HepG2 (cell line): ENCODE results near the gene DDTL. TPM values are rescaled to one million over a fixed set of nuclear protein-coding genes. Genes with fewer than 3 reads are reported as not detected.

ENCODE experiments used
- ATAC-seq: fragments of 200-7000 bp; cut with Tn5 transposase; 3 replicates; pipeline ENCODE4 v1.9.1; 2020; ENCODE audit warnings: mild to moderate bottlenecking, moderate library complexity
- BruUV-seq: library from RNA; stranded (reverse); fragments of 400-500 nt; replicated peaks from 2 replicates; lab custom pipeline; 2021; lab: Mats Ljungman, UMichigan
- CTCF ChIA-PET: fragments of 300-600 bp; formaldehyde crosslinking; extraction: SDS; loops from one replicate; lab custom pipeline; 2021; ENCODE audit warnings: low total read pairs, inconsistent platforms, low intra/inter-chr PET ratio; lab: Yijun Ruan, JAX
- POLR2A ChIA-PET: fragments of 350-600 bp; sonication (Branson Sonifier 250); formaldehyde crosslinking; loops from one replicate; lab custom pipeline; 2020; ENCODE audit warnings: antibody characterized with exemption, inconsistent platforms; lab: Yijun Ruan, JAX
- DNase-seq: peaks from one replicate; pipeline ENCODE4 v3.0.0-alpha.2; 2015; ENCODE audit warnings: low spot score
- FAIRE-seq: peaks from 3 replicates; lab custom pipeline; 2011; peaks lifted over from hg19 to GRCh38; lab: Jason Lieb, UNC
- H2AFZ ChIP-seq: one replicate; pipeline ENCODE4 v1.6.1; 2011; ENCODE audit warnings: low read length, inconsistent platforms
- H3K27ac ChIP-seq: fragments of 300-600 bp; 3 replicates; pipeline ENCODE4 v1.8.0; 2011; ENCODE audit warnings: mixed run types, mild to moderate bottlenecking, mixed read lengths, low read length, inconsistent platforms; ENCODE audit not compliant: insufficient read depth; ENCODE audit errors: extremely low read length
- H3K27me3 ChIP-seq, 2 experiments: fragments of 200-600 bp in 1 of 2; 2 replicates in 1 of 2; 3 replicates in 1 of 2; pipeline versions ENCODE4 v1.6.0 to v1.8.0; 2011; ENCODE audit warnings: low read length in 2 of 2, mild to moderate bottlenecking in 2 of 2, moderate library complexity in 2 of 2, inconsistent platforms in 1 of 2; ENCODE audit not compliant: insufficient read depth in 2 of 2, control insufficient read depth in 1 of 2
- H3K36me3 ChIP-seq, 2 experiments: fragments of 200-600 bp in 1 of 2; replicated peaks in 1 of 2; 2 replicates in 1 of 2; 3 replicates in 1 of 2; pipeline versions ENCODE4 v1.5.1 to v1.8.0; 2011; ENCODE audit warnings: low read length in 2 of 2, inconsistent platforms in 1 of 2; ENCODE audit not compliant: insufficient read depth in 2 of 2, control insufficient read depth in 1 of 2
- H3K4me1 ChIP-seq: 2 replicates; pipeline ENCODE4 v1.5.1; 2012; ENCODE audit warnings: low read length, inconsistent platforms; ENCODE audit not compliant: insufficient read depth
- H3K4me2 ChIP-seq: 2 replicates; pipeline ENCODE4 v1.6.0; 2011; ENCODE audit warnings: low read depth, low read length, inconsistent platforms
- H3K4me3 ChIP-seq, 3 experiments: fragments of 200-600 bp in 1 of 3; sonication (generic), shearing (Covaris generic) in 1 of 3; replicated peaks in 1 of 3; 2 replicates each; pipeline ENCODE4 v1.5.1; 2011 to 2016; ENCODE audit warnings: low read length in 3 of 3, inconsistent platforms in 2 of 3, low read depth in 2 of 3, mild to moderate bottlenecking in 2 of 3, control low read depth in 1 of 3, mixed read lengths in 1 of 3; ENCODE audit not compliant: insufficient read depth in 1 of 3
- H3K79me2 ChIP-seq: one replicate; pipeline ENCODE4 v1.6.1; 2011; ENCODE audit warnings: low read length, inconsistent platforms; ENCODE audit not compliant: insufficient read depth
- H3K9ac ChIP-seq: 2 replicates; pipeline ENCODE4 v1.6.0; 2011; ENCODE audit warnings: mild to moderate bottlenecking, low read depth, low read length, inconsistent platforms; ENCODE audit not compliant: insufficient read depth
- H3K9me3 ChIP-seq: 2 replicates; pipeline ENCODE4 v1.5.1; 2012; ENCODE audit warnings: mild to moderate bottlenecking, low read length
- H4K20me1 ChIP-seq: 2 replicates; pipeline ENCODE4 v1.6.0; 2011; ENCODE audit warnings: inconsistent platforms, mild to moderate bottlenecking, low read length, moderate library complexity; ENCODE audit not compliant: insufficient read depth
- AGO1 ChIP-seq: fragments of 200-400 bp; formaldehyde crosslinking; IDR thresholded peaks from 2 replicates; pipeline ENCODE4 v1.6.1; 2017; ENCODE audit warnings: mild to moderate bottlenecking, low read depth, low read length, moderate library complexity; ENCODE audit not compliant: poor library complexity, severe bottlenecking
- DBP ChIP-seq: sonication (generic); formaldehyde crosslinking; IDR thresholded peaks from 2 replicates; pipeline ENCODE4 v1.4.0; 2020; ENCODE audit warnings: missing genetic modification reagents; ENCODE audit errors: not compliant biosample characterization
- ELF3 ChIP-seq: IDR thresholded peaks from 2 replicates; pipeline ENCODE4 v1.6.1; 2016; ENCODE audit warnings: missing genetic modification reagents, missing compliant biosample characterization
- FLYWCH1 ChIP-seq: sonication (generic); formaldehyde crosslinking; IDR thresholded peaks from 2 replicates; pipeline ENCODE4 v1.8.1; 2023; ENCODE audit warnings: mild to moderate bottlenecking, missing genetic modification reagents
- KDM2A ChIP-seq: sonication (generic); formaldehyde crosslinking; IDR thresholded peaks from 2 replicates; pipeline ENCODE4 v1.4.0; 2020; ENCODE audit warnings: low read depth, missing genetic modification reagents, borderline replicate concordance
- MAFK ChIP-seq, 2 experiments: IDR thresholded peaks in 1 of 2; conservative IDR thresholded peaks in 1 of 2; 2 replicates each; pipeline ENCODE4 v1.6.1; 2011; ENCODE audit warnings: improper control_type of control experiment in 2 of 2, low read length in 2 of 2
- MED13 ChIP-seq: sonication (generic); formaldehyde crosslinking; IDR thresholded peaks from 2 replicates; pipeline ENCODE4 v1.5.0; 2020; ENCODE audit warnings: missing genetic modification reagents
- MED8 ChIP-seq: sonication (generic); formaldehyde crosslinking; IDR thresholded peaks from 2 replicates; pipeline ENCODE4 v1.8.1; 2023; ENCODE audit warnings: mild to moderate bottlenecking, missing genetic modification reagents; ENCODE audit not compliant: insufficient replicate concordance
- POLR2G ChIP-seq: fragments of 200-400 bp; formaldehyde crosslinking; IDR thresholded peaks from 2 replicates; pipeline ENCODE4 v1.6.1; 2018; ENCODE audit warnings: mild to moderate bottlenecking, low read depth, low read length, moderate library complexity
- SALL2 ChIP-seq: sonication (generic); formaldehyde crosslinking; IDR thresholded peaks from 2 replicates; pipeline ENCODE4 v1.8.1; 2023; ENCODE audit warnings: mild to moderate bottlenecking, missing genetic modification reagents, inconsistent platforms
- SIN3B ChIP-seq: fragments of 150-350 bp; IDR thresholded peaks from 2 replicates; pipeline ENCODE4 v1.6.1; 2014; ENCODE audit warnings: low read length
- SIX1 ChIP-seq: sonication (generic); formaldehyde crosslinking; IDR thresholded peaks from 2 replicates; pipeline ENCODE4 v1.4.0; 2020; ENCODE audit warnings: missing genetic modification reagents, borderline replicate concordance
- SP1 ChIP-seq, 2 experiments: fragments of 450-650 bp in 1 of 2; sonication (generic) in 1 of 2; formaldehyde crosslinking in 1 of 2; IDR thresholded peaks; 2 replicates each; pipeline versions ENCODE4 v1.4.0 to v1.6.1; 2016 to 2020; ENCODE audit warnings: missing genetic modification reagents in 1 of 2
- SSRP1 ChIP-seq: IDR thresholded peaks from 2 replicates; pipeline ENCODE4 v1.6.1; 2016; ENCODE audit warnings: control low read depth
- TMF1 ChIP-seq: sonication (generic); formaldehyde crosslinking; IDR thresholded peaks from 2 replicates; pipeline ENCODE4 v1.8.1; 2022; ENCODE audit warnings: low read depth, missing genetic modification reagents
- TSC22D2 ChIP-seq: sonication (generic); formaldehyde crosslinking; IDR thresholded peaks from 2 replicates; pipeline ENCODE4 v1.5.1; 2020; ENCODE audit warnings: missing genetic modification reagents, mild to moderate bottlenecking, borderline replicate concordance
- ZBTB8A ChIP-seq: sonication (generic); formaldehyde crosslinking; IDR thresholded peaks from 2 replicates; pipeline ENCODE4 v1.4.0; 2020; ENCODE audit warnings: mild to moderate bottlenecking, low read depth, missing genetic modification reagents, borderline replicate concordance
- ZNF205 ChIP-seq: IDR thresholded peaks from 2 replicates; pipeline ENCODE4 v1.6.1; 2018; ENCODE audit warnings: missing biosample characterization, missing genetic modification reagents
- ZNF234 ChIP-seq: sonication (generic); formaldehyde crosslinking; conservative IDR thresholded peaks from 2 replicates; pipeline ENCODE4 v1.5.1; 2020; ENCODE audit warnings: mild to moderate bottlenecking, missing genetic modification reagents
- ZNF589 ChIP-seq: sonication (generic); formaldehyde crosslinking; conservative IDR thresholded peaks from 2 replicates; pipeline ENCODE4 v1.8.0; 2022; ENCODE audit warnings: mild to moderate bottlenecking, moderate library complexity, missing genetic modification reagents
- ZNF678 ChIP-seq: sonication (generic); formaldehyde crosslinking; IDR thresholded peaks from 2 replicates; pipeline ENCODE4 v1.4.0; 2020; ENCODE audit warnings: mild to moderate bottlenecking, missing genetic modification reagents
- ZNF710 ChIP-seq: sonication (generic); formaldehyde crosslinking; IDR thresholded peaks from 2 replicates; pipeline ENCODE4 v1.5.0; 2020; ENCODE audit warnings: mild to moderate bottlenecking, missing genetic modification reagents, borderline replicate concordance
- WGBS: methylation state at CpG from one replicate; pipeline ENCODE4 v1.1.6; 2017; ENCODE audit warnings: low lambda C conversion rate; 5-methylcytosine and 5-hydroxymethylcytosine counted together
- in situ Hi-C: cut with HindIII; loops from 2 replicates; pipeline ENCODE4 v1.10.0; 2017; ENCODE audit warnings: low pct_unique_long_range_greater_than_20kb; ENCODE audit not compliant: extremely low pct_ligation_motif_present
- intact Hi-C: fragments of 100-400 bp; cut with micrococcal nuclease; formaldehyde crosslinking; loops from one replicate; pipeline ENCODE4 v1.10.0; 2022; ENCODE audit not compliant: unreplicated experiment
- polyA plus RNA-seq, 8 experiments: library from polyadenylated mRNA; depleted of rRNA in 3 of 8; stranded (reverse) in 7 of 8; unstranded in 1 of 8; fragments of >200 nt; fragmentation: Illumina TruSeq in 4 of 8; extraction: Trizol in 4 of 8; gene quantifications; 2 replicates each; pipeline versions ENCODE4 v1.2.1 to v1.2.3, GENCODE V29; 2011 to 2016; ENCODE audit warnings: low read depth in 4 of 8, missing spikeins in 1 of 8, mixed read lengths in 1 of 8; ENCODE audit not compliant: insufficient read depth in 1 of 8
- total RNA-seq, 5 experiments: library from RNA; depleted of rRNA; stranded (reverse); fragments of >200 nt; fragmentation: Illumina TruSeq; extraction: Trizol; gene quantifications; 2 replicates each; pipeline ENCODE4 v1.2.3, GENCODE V29; 2016; ENCODE audit warnings: low read depth in 1 of 5

Gene DDTL
- total and polyA plus RNA-seq, 2 of the 13 experiments (the other 11 are each of a cell fraction or from before 2014, with no cell fraction given): 0.31 TPM; not detected in 1

GRCh38 chr22:24008381-24009226 is 41.9 kb downstream of the DDTL start:
- Histone ChIP-seq H3K4me1 (peaks cover 68% of the 10 kb centered on the region), H3K4me3 (peak overlapping the region; percentile 17 to 95 (median 24); a peak in 4 of 6 replicates), H3K79me2 (peaks cover 21% of the 10 kb centered on the region), H3K4me2 (peak overlapping the region; percentile 86), H2AFZ (peak overlapping the region; percentile 32), H3K36me3 (no peaks in the 10 kb centered on the region), H3K27me3 (no peaks in the 10 kb centered on the region; a peak in 1 of 5 replicates), H3K9me3 (no peaks in the 10 kb centered on the region), H3K27ac (peak overlapping the region; percentile 87), H3K9ac (peak overlapping the region; percentile 73), H4K20me1 (no peaks in the 10 kb centered on the region; the same call in 1 of the 2 replicates)
- DNase-seq (peak; percentile 83), ATAC-seq (no peak; the same call in 2 of the 3 replicates), FAIRE-seq (peak; percentile 15)
- BruUV-seq: no TSS peak
- intact Hi-C loops: no loop called here
- ChIA-PET POLR2A (interaction anchor here (1.0 to 2.5 kb wide), 6 partner anchors 11 to 152 kb away, joined by 3 to 17 read pairs (median 6); partner anchors contain the start of genes MIF and SLC2A11), CTCF (no interaction called here)
- in situ Hi-C loops: loop anchor here (5.0 kb wide), 1 partner anchor 71 kb away; no protein-coding TSS in a partner anchor
- 21% methylated on average over 6 of the region's 6 CpGs for WGBS
- TF ChIP-seq AGO1 (no peak), SIX1 (CRISPR knock-in tag) (no peak), SSRP1 (CRISPR knock-in tag) (peak; percentile 99), SP1 (IDR thresholded peaks at IDR 0.05) (no peak), SP1 (CRISPR knock-in tag; IDR thresholded peaks at IDR 0.05) (0 out of 2 replicates have a peak, but pooled peaks have one; percentile 9), POLR2G (peak; percentile 32; the same call in 1 of the 2 replicates), ZNF678 (CRISPR knock-in tag) (no peak), DBP (CRISPR knock-in tag) (no peak), TMF1 (no peak), MED8 (CRISPR knock-in tag) (no peak), TSC22D2 (CRISPR knock-in tag) (no peak), ZNF205 (no peak), ZNF234 (CRISPR knock-in tag) (no peak), SIN3B (no peak), ZNF710 (CRISPR knock-in tag) (peak; percentile 29; the same call in 1 of the 2 replicates), FLYWCH1 (CRISPR knock-in tag) (no peak), SALL2 (CRISPR knock-in tag) (no peak; the same call in 1 of the 2 replicates), MED13 (CRISPR knock-in tag) (no peak), ELF3 (CRISPR knock-in tag) (no peak), MAFK (conservative IDR thresholded peaks at IDR 0.05 in 1 of 2, IDR thresholded peaks at IDR 0.05 in 1 of 2; ENCODE audit: low read length in 2 of 2) (0 out of 4 replicates have a peak, but pooled peaks have one; percentile 26 to 29), KDM2A (CRISPR knock-in tag) (no peak), ZBTB8A (CRISPR knock-in tag) (no peak), ZNF589 (CRISPR knock-in tag) (0 out of 2 replicates have a peak, but pooled peaks have one; percentile 26)
